ENCODE results near the gene MYO5A.
"Not testable (repeated sequence)": the region's sequence is repeated elsewhere in the genome, so short reads cannot be mapped to it uniquely, and the experiment has no call there.

DNA sequence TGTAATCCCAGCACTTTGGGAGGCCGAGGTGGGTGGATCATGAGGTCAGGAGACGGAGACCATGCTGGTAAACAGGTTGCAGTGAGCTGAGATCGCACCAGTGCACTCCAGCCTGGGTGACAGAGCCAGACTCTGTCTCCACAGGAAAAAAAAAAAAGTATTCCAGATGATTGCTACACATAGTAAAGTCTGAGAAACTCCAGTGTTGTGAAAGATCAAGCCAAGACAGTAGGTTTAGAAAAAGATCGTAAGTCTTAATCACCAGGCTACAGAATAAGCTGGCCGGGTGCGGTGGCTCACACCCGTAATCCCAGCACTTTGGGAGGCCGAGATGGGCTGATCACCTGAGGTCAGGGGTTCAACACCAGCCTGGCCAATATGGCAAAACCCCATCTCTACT, 15.8 kb downstream of the MYO5A start:
- TF ChIP-seq POLR2A (IDR thresholded peaks at IDR 0.05; ENCODE audit: extremely low read depth, insufficient read length), result not testable (repeated sequence)
- TF ChIP-seq, protein P1, sequence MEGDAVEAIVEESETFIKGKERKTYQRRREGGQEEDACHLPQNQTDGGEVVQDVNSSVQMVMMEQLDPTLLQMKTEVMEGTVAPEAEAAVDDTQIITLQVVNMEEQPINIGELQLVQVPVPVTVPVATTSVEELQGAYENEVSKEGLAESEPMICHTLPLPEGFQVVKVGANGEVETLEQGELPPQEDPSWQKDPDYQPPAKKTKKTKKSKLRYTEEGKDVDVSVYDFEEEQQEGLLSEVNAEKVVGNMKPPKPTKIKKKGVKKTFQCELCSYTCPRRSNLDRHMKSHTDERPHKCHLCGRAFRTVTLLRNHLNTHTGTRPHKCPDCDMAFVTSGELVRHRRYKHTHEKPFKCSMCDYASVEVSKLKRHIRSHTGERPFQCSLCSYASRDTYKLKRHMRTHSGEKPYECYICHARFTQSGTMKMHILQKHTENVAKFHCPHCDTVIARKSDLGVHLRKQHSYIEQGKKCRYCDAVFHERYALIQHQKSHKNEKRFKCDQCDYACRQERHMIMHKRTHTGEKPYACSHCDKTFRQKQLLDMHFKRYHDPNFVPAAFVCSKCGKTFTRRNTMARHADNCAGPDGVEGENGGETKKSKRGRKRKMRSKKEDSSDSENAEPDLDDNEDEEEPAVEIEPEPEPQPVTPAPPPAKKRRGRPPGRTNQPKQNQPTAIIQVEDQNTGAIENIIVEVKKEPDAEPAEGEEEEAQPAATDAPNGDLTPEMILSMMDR (IDR thresholded peaks at IDR 0.05; ENCODE audit: low read depth, low read length), result not testable (repeated sequence)

Measured in NB4 (cell line).